RWPE2 (cell line): ENCODE measurements around the gene RNF224.
A peak's percentile ranks its signal among the peaks of the same experiment; 100 is the strongest.
"Not testable (repeated sequence)": the region's sequence is repeated elsewhere in the genome, so short reads cannot be mapped to it uniquely, and the experiment has no call there.

Source experiments
- ATAC-seq: fragments of 200-7000 bp; cut with Tn5 transposase; 3 replicates; pipeline ENCODE4 v1.9.1; 2021; ENCODE audit warnings: low read depth
- DNase-seq: peaks from one replicate; pipeline ENCODE4 v3.0.0-alpha.2; 2020; ENCODE audit warnings: low spot score
- H3K27ac ChIP-seq: fragments of 450-650 bp; 2 replicates; pipeline ENCODE4 v1.5.1; 2017; ENCODE audit warnings: mild to moderate bottlenecking; ENCODE audit not compliant: poor library complexity, severe bottlenecking
- H3K27me3 ChIP-seq: fragments of 250-450 bp; sonication (Bioruptor Pico); 2 replicates; pipeline ENCODE4 v1.5.1; 2021; ENCODE audit warnings: mild to moderate bottlenecking, moderate library complexity; ENCODE audit not compliant: insufficient read depth, poor library complexity, severe bottlenecking
- H3K36me3 ChIP-seq: fragments of 250-450 bp; sonication (Bioruptor Pico); 2 replicates; pipeline ENCODE4 v1.5.1; 2020; ENCODE audit warnings: low read depth, mild to moderate bottlenecking, moderate library complexity
- H3K4me1 ChIP-seq: fragments of 250-450 bp; sonication (Bioruptor Pico); 2 replicates; pipeline ENCODE4 v1.5.1; 2021; ENCODE audit warnings: mild to moderate bottlenecking, moderate library complexity; ENCODE audit not compliant: insufficient read depth, poor library complexity, severe bottlenecking
- H3K4me3 ChIP-seq: fragments of 250-450 bp; sonication (Bioruptor Pico); 2 replicates; pipeline ENCODE4 v1.5.1; 2021; ENCODE audit warnings: mild to moderate bottlenecking, moderate library complexity; ENCODE audit not compliant: severe bottlenecking
- H3K9me3 ChIP-seq: fragments of 250-450 bp; sonication (Bioruptor Pico); 2 replicates; pipeline ENCODE4 v1.5.1; 2021; ENCODE audit warnings: mild to moderate bottlenecking, moderate library complexity; ENCODE audit not compliant: severe bottlenecking
- TF ChIP-seq, protein P1 (sequence below): fragments of 450-650 bp; IDR thresholded peaks from one replicate; pipeline ENCODE4 v1.5.1; 2017; ENCODE audit warnings: mild to moderate bottlenecking, moderate library complexity; ENCODE audit not compliant: poor library complexity, severe bottlenecking

The RNF224 gene

DNA sequence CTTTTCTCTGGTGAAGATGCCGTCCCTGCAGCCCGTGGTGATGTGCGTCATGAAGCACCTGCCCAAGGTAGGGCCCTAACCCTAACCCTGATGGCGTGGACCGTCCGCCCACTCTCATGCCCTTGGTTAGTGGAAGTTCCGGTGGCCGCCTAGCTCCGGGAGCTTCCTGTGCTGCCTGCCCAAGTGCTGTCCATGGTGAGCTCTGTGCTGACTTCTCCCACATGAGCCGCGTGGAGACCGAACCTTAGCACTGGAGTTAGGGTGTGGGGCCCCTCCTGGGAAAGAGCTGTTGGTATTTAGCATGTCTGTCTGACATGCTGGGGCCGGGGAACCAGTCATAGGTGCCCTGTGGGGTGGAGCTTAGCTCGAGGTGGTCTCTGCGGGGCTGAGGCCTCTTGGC lies 29.1 kb downstream of the RNF224 start:
- H3K4me3 ChIP-seq, result peak overlapping the region; percentile 99
- no peak overlapping the region for H3K27ac ChIP-seq
- no peaks in the 10 kb centered on the region for H3K9me3 ChIP-seq
- TF ChIP-seq, protein P1, sequence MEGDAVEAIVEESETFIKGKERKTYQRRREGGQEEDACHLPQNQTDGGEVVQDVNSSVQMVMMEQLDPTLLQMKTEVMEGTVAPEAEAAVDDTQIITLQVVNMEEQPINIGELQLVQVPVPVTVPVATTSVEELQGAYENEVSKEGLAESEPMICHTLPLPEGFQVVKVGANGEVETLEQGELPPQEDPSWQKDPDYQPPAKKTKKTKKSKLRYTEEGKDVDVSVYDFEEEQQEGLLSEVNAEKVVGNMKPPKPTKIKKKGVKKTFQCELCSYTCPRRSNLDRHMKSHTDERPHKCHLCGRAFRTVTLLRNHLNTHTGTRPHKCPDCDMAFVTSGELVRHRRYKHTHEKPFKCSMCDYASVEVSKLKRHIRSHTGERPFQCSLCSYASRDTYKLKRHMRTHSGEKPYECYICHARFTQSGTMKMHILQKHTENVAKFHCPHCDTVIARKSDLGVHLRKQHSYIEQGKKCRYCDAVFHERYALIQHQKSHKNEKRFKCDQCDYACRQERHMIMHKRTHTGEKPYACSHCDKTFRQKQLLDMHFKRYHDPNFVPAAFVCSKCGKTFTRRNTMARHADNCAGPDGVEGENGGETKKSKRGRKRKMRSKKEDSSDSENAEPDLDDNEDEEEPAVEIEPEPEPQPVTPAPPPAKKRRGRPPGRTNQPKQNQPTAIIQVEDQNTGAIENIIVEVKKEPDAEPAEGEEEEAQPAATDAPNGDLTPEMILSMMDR, result no peak
- H3K4me1 ChIP-seq, result peaks cover 7% of the 10 kb centered on the region
- DNase-seq (no peak), ATAC-seq (no peak)
- no peaks in the 10 kb centered on the region for H3K27me3 ChIP-seq
- H3K36me3 ChIP-seq, result peaks cover 31% of the 10 kb centered on the region

- H3K27me3 ChIP-seq, result no peaks in the 10 kb centered on the region
- peaks cover 36% of the 10 kb centered on the region for H3K36me3 ChIP-seq
- DNase-seq (no peak), ATAC-seq (no peak)
- no peaks in the 10 kb centered on the region for H3K9me3 ChIP-seq
- H3K4me1 ChIP-seq, result peaks cover 7% of the 10 kb centered on the region
- no peak overlapping the region for H3K27ac ChIP-seq
- TF ChIP-seq, protein P1, result no peak
- H3K4me3 ChIP-seq, result no peak overlapping the region
Observed at GRCh38 chr9:137256856-137257255, 29.6 kb downstream of the RNF224 start.

DNA sequence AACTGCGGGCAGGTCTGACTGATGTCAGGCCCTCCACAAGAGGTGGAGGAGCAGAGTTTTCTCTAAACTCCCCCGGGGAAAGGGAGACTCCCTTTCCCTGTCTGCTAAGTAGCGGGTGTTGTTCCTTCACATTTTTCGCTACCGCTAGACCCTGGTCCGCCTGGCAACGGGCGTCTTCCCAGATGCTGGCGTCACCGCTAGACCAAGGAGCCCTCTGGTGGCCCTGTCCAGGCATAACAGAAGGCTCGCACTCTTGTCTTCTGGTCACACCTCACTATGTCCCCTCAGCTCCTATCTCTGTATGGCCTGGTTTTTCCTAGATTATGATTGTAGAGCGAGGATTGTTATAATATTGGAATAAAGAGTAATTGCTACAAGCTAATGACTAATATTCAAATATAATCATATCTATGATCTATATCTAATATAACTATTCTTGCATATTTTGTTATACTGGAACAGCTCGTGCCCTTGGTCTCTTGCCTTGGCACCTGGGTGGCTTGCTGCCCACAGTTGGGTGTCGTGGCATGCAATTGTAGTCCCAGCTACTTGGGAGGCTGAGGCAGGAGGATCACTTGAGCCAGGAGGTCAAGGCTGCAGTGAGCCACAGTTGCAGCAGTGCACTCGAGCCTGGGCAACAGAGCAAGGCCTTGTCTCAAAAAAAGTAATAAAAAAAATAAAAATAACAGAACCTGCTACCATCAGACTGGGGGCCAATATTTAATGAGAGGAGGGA lies 35.0 kb downstream of the RNF224 start:
- TF ChIP-seq, protein P1, result peak; percentile 70
- H3K36me3 ChIP-seq, result peaks cover 69% of the 10 kb centered on the region
- not testable (repeated sequence) for H3K4me1 ChIP-seq, H3K4me3 ChIP-seq, ATAC-seq, H3K27ac ChIP-seq, H3K9me3 ChIP-seq, H3K27me3 ChIP-seq, DNase-seq

DNA sequence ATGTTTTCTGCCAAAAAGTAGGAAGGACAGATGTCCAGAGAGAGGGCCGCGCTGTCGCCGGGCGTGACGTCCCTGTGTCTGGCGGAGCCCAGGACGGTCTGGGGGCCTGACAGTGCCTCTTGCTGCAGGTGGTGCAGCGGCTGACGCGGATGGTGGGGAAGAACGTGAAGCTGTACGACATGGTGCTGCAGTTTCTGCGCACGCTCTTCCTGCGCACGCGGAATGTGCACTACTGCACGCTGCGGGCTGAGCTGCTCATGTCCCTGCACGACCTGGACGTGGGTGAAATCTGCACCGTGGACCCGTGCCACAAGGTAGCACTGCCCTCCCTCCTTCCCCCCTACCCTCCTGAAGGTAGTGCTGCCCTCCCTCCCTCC lies 35.6 kb downstream of the RNF224 start:
- TF ChIP-seq, protein P1, result no peak
- Histone ChIP-seq H3K27me3 (no peaks in the 10 kb centered on the region), H3K4me1 (no peaks in the 10 kb centered on the region), H3K36me3 (peaks cover 71% of the 10 kb centered on the region), H3K4me3 (no peak overlapping the region), H3K9me3 (no peaks in the 10 kb centered on the region), H3K27ac (no peak overlapping the region)
- no peak for DNase-seq
- no peak for ATAC-seq

DNA sequence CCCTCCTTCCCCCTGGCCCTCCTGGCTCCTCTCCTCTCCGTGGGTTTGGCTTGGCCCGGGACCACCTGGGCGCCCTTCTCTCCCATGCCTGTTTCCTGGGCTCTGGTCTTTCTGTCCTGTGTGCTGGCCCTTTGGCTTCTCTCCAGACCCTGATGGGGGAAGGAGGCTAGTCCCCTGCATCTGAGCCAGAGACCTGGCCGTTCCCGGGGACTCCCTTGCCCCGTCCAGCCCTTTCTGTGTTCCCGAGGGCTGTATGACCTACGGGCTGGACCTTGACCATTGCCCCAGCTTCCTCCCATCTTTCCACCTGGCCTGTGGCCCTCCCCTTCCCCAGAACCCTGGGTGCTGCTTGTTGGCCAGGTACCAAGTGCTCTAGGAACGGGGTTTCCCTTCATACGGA lies 36.2 kb downstream of the RNF224 start:
- H3K27me3 ChIP-seq, result no peaks in the 10 kb centered on the region
- peaks cover 70% of the 10 kb centered on the region for H3K36me3 ChIP-seq
- DNase-seq (peak; percentile 36), ATAC-seq (no peak)
- H3K9me3 ChIP-seq, result no peaks in the 10 kb centered on the region
- no peak overlapping the region for H3K4me3 ChIP-seq
- TF ChIP-seq, protein P1, result no peak
- no peaks in the 10 kb centered on the region for H3K4me1 ChIP-seq
- no peak overlapping the region for H3K27ac ChIP-seq
